Epithelial cell of prostate (primary cell): ENCODE measurements around the gene DLEC1.
A peak's percentile ranks its signal among the peaks of the same experiment; 100 is the strongest.
"Not testable (repeated sequence)": the region's sequence is repeated elsewhere in the genome, so short reads cannot be mapped to it uniquely, and the experiment has no call there.

Experiments
- DNase-seq: peaks from one replicate; pipeline ENCODE4 v3.0.0-alpha.2; 2011; ENCODE audit warnings: low read depth, low spot score
- H3K27ac ChIP-seq: fragments of 450-650 bp; 2 replicates; pipeline ENCODE4 v1.5.1; 2017; ENCODE audit warnings: mild to moderate bottlenecking

Gene DLEC1

GRCh38 chr3:38034335-38034734 is 4.7 kb upstream of the DLEC1 start:
- not testable (repeated sequence) for DNase-seq, H3K27ac ChIP-seq

- H3K27ac ChIP-seq, result no peak overlapping the region
Observed at GRCh38 chr3:38036286-38036685, 2.7 kb upstream of the DLEC1 start.

DNA sequence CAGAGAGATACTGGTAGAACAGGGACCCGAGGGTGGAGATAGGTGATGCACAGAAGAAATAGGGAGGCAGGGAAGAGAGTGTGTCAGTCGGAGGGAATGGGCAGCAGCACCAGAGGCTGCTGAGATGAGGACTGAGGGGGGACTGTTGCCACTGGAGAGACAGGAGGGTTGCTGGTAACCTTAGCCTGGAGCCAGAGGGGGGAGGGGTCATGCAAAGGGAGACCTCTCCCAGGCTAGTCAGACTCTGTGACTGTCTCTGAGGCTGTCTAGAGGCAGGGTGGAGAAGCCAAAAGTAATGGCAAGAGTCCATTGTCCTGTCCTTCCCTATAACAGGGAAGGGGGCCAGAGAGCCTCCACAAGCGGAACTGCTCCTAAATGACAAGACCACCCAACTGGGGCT is 2.1 kb upstream of the DLEC1 start:
- no peak overlapping the region for H3K27ac ChIP-seq
- DNase-seq, result no peak

More at GRCh38 chr3:38036286-38036685, 2.7 kb upstream of the DLEC1 start:
- DNase-seq, result no peak

DNA sequence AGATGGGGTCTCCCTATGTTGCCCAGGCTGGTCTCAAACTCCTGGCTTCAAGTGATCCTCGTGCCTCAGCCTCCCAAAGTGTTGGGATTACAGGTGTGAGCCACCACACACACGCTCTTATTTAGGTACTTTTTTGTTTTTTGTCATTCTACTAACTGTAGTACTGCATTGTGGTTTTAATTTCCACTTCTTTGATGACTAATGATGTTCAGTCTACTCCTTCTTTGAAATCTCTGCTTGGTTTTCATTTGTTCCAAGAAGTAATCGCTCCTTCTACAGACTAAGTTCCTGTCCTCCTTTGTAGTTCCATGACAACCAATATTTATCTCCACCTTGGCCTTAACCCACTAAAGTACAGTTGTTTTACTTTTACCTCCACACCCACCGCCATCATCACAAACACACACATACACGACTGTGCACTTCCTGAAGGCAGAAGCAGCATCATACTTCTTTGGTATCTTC is 529 bp upstream of the DLEC1 start:
- H3K27ac ChIP-seq, result peak overlapping the region; percentile 75
- no peak for DNase-seq

- no peak for DNase-seq
- H3K27ac ChIP-seq, result peak overlapping the region; percentile 75
Observed at GRCh38 chr3:38039899-38040261, 872 bp downstream of the DLEC1 start.

DNA sequence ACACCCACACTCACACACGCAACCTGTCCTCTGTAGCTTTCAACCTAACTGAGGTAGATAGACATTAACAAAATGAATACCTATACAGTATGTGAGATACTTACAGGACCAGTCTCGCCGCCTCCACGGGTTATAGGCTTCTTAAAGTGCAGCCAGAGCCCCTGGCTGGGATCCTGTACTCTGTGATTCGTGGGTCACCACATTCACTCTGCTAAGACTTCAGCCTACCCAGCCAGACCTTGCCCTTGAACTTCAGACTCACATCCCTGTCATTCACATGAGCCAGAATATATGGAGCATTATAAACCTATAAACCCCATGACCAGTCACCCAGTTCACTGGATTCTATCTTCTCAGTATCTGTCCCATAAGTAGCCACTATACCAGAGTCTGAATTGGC is 1.4 kb downstream of the DLEC1 start:
- no peak for DNase-seq
- peak overlapping the region; percentile 75 for H3K27ac ChIP-seq

DNA sequence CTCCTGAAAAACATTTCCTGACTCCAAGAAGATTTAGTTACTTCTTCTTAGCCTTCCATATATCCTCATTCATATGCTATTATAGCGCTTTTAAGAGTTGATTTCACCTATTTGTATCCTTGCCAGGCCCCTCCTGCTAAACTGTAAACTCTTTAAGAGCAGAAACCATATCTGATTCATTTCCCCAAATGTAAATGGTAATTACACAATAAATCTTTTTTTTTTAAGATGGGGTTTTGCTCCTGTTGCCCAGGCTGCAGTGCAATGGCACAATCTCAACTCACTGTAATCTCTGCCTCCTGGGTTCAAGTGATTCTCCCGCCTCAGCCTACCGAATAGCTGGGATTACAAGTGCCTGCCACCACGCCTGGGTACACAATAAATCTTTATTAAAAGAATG is 4.5 kb downstream of the DLEC1 start:
- no peak overlapping the region for H3K27ac ChIP-seq
- DNase-seq, result no peak

DNA sequence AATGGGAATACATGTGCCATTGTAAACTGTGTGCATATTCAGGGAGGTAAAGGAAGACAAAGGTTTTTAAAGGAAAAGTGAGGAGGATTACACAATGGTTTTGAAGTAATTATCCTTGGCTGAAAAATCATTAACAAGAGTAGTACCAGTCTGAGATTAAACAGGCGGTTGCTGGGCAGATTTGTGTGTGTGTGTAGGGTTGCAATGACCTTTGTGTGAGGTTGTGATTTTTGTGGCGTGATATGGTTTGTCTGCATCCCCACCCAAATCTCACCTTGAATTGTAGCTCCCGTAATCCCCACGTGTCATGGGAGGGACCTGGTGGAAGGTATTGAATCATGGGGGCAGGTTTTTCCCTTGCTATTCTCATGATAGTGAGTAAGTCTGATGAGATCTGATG is 7.0 kb downstream of the DLEC1 start:
- no peak overlapping the region for H3K27ac ChIP-seq
- DNase-seq, result no peak

DNA sequence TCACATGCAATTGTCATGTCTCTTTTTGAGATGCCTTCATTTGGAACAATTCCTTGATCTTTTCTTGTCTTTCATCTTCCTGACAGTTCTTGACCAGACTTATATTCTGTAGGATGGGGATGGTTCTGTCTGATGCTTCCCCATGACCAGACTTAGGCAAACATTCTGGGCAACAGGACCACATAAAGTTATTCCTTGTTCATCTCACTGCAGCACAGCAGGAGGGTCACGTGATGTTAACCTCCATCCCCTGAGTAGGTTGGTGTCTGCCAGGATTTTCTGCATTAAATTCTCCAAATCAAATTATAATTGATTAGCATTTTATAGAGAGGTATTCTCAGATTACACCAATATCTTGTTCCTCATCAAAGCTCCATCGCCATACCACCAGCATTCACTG is 7.8 kb downstream of the DLEC1 start:
- H3K27ac ChIP-seq, result no peak overlapping the region
- no peak for DNase-seq

DNA sequence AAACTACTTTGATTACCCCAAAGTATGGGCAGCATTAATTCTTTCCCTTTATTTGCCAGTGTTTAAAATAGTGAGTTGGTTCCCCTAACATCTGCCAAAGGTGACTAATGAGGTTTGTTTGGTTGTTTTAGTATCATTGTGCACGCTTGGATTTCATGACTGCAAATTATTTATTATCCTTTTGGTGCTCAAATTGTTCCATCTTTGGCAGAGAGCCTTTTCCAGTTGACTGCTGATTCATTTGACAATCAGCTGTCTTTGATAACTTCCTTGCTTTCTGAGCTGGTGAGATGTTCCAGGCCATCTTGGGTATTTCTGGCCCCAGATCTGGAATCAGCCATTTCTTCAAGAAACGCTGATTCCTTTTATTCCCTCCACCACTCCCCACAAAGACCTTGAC is 8.9 kb downstream of the DLEC1 start:
- DNase-seq, result no peak

DNA sequence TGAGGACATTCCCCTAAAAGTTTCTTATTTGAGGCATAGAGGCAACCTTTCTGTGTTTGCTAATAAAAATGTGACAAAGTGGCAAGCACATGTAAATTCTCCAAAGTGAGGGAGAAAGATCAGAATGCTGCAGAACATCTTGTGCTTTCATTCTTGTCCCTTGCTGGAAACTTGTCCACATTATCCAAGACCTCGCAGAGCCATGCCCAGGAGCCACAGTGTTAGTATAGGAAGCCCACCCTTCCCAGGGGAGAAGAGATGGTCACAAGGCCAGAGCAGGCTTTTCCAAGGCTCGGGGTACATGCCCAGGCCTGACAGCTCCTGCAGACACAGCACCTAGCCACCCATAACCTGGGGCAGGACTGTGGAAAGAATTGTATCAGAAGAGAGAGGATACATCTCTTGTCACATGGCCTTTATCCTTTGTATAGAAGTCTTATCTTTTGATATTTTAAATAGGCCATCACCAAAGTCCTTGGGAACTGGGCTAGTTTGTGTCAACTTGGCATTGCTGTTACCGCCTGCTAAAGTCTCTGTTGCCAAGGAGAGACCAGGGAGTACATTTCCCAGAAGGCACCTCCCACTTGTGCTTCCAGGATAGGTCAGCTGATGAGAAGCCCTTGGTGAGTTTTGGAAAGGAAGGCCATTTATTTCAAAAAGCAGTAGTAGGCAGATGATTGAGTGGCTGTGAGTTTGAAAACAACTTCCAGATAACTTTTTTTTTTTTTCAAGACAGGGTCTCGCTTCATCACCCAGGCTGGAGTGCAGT is 10.5 kb downstream of the DLEC1 start:
- no peak for DNase-seq
- H3K27ac ChIP-seq, result no peak overlapping the region

More for the DNA sequence above, 8.9 kb downstream of the DLEC1 start:
- no peak overlapping the region for H3K27ac ChIP-seq

GRCh38 chr3:38051131-38051530 is 12.1 kb downstream of the DLEC1 start:
- no peak for DNase-seq

GRCh38 chr3:38053286-38053685 is 14.3 kb downstream of the DLEC1 start:
- DNase-seq, H3K27ac ChIP-seq: not testable (repeated sequence)

More at GRCh38 chr3:38051131-38051530, 12.1 kb downstream of the DLEC1 start:
- H3K27ac ChIP-seq, result no peak overlapping the region

DNA sequence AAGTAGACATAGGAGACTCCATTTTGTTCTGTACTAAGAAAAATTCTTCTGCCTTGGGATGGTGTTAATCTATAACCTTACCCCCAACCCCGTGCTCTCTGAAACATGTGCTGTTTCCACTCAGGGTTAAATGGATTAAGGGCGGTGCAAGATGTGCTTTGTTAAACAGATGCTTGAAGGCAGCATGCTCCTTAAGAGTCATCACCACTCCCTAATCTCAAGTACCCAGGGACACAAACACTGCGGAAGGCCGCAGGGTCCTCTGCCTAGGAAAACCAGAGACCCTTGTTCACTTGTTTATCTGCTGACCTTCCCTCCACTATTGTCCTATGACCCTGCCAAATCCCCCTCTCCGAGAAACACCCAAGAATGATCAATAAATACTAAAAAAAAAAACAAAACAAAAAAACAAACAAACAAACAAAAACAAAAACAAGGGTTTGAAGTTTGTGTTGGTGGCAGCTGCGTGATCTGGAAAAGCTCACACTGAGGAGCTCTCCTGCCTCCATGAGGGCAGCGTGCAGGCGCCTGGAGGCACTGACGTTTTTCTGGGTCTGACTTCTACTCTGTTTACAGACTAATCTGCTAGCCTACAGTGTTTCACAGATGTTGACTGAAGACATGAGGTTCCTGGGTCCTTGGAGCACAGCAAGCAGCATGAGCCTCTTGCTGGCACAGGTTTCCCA is 14.9 kb downstream of the DLEC1 start:
- not testable (repeated sequence) for DNase-seq

GRCh38 chr3:38054499-38055001 is 15.5 kb downstream of the DLEC1 start:
- no peak for DNase-seq

More for the DNA sequence above, 14.9 kb downstream of the DLEC1 start:
- not testable (repeated sequence) for H3K27ac ChIP-seq

DNA sequence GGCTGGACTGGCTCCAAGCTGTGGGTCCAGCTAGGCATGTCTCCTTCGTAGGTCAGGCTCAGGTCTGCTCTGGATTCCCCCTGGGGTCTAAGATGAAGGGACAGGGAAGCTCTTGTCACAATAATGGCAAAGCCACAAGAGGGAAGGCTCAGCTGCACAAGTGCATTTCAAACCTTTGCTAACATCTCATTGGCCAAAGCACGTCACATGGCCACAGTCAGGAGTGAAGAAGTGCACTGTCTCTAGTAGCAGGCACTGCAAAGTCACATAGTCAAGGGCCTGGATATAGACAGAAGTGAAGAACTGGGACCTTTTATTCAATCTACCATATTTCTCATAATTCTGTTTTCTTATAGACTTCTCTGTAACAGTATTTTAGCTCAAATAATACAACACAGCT is 20.1 kb downstream of the DLEC1 start:
- H3K27ac ChIP-seq, result no peak overlapping the region

More at GRCh38 chr3:38054499-38055001, 15.5 kb downstream of the DLEC1 start:
- H3K27ac ChIP-seq, result no peak overlapping the region

DNA sequence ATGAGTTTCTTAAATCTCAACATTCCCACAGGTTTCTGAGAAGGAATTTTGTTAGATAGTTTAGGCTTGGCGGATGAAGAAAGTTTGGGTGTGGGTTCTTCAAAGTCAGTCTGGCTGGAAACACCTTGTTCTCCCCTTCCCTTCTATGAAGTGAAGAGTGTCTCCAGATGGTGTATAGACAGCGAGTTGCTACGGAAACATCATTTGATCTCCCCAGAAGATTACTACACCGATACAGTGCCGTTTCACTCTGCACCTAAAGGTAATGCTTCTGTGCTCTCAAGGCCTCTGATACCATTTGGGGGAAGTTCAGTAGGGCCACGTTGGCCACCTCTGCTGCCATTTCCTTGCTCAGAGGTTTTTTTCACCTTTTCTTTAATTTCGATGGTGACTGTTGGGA is 20.6 kb downstream of the DLEC1 start:
- no peak for DNase-seq
- H3K27ac ChIP-seq, result no peak overlapping the region

More for the DNA sequence above, 20.1 kb downstream of the DLEC1 start:
- no peak for DNase-seq

DNA sequence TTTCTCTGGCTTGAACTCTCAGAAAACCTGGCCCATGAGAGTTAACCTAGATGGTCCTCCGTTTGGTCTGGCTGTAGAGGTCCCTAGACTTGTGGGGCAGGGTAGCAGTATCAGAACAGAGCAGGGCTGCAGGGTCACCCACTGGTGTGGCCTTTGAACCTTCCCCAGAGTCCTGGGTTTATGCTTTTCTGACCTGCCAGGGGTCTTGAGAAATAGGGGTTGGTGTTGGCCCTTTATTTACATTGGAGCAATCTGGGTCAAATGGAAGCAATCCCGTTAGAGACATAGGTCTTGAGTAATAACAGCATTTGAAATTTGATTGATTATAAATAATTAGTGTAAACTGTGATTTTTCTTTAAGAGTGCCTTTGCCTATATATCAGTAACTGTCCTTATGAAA is 23.8 kb downstream of the DLEC1 start:
- DNase-seq, result no peak
- H3K27ac ChIP-seq, result no peak overlapping the region

- not testable (repeated sequence) for DNase-seq, H3K27ac ChIP-seq
Observed at GRCh38 chr3:38064453-38064852, 25.4 kb downstream of the DLEC1 start.

DNA sequence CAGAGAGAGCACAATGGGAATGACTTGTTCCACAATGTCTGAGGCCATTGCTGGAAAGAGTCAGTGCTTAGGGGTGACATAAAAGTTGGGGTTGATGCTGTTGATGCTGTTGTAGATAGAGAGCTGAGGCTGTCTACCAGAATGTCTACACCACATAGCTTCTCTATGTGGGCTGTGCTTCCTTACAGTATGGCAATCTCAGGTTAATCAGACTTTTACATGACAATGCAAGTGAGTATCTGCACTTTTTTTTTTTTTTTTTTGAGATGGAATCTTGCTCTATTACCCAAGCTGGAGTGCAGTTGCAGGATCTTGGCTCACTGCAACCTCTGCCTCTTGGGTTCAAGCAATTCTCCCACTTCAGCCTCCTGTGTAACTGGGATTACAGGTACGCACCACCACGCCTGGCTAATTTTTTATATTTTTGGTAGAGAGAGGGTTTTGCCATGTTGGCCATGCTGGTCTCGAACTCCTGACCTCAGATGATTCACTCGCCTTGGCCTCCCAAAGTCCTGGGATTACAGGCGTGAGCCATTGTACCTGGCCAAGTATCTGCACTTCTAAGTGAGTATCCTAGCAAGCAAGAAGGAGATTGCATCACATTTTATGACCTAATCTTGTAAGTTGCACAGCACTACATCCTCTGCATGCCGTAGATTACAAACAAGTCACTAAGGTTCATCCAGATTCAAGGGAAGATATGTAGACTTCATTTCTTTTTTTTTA is 28.7 kb downstream of the DLEC1 start:
- H3K27ac ChIP-seq, result peak overlapping the region; percentile 51
- no peak for DNase-seq

DNA sequence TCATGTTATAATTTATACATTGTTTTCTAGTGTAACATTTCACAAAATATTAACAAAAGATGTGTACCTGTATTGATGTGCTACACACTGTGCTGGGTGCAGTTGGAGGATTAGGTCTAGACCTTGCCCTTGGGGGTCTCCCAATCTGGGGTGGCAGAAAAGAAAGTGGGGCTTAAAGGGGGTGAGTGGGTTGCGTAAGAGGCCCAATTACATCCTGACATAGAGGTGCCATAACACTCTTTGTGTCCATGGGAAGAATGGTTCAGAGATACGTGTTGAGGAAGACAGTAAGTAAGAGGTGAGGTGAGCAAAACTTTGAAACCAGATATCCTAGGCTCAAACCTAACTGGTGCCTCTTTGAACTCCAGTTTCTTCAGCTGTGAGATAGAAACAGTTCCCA is 31.0 kb downstream of the DLEC1 start:
- DNase-seq, result no peak

More for the DNA sequence above, 31.0 kb downstream of the DLEC1 start:
- H3K27ac ChIP-seq, result no peak overlapping the region
